Measurements from ENCODE around the gene TMEM255A. TPM values are rescaled to one million over a fixed set of nuclear protein-coding genes. Genes with fewer than 3 reads are reported as not detected.

The TMEM255A gene
- total and polyA plus RNA-seq, 2 of the 13 experiments (the other 11 are each of a cell fraction or from before 2014, with no cell fraction given) = 0.13 to 0.40 TPM

- TF ChIP-seq DZIP1 (CRISPR knock-in tag; IDR thresholded peaks at IDR 0.05) = no peak
- TF ChIP-seq, protein P1, sequence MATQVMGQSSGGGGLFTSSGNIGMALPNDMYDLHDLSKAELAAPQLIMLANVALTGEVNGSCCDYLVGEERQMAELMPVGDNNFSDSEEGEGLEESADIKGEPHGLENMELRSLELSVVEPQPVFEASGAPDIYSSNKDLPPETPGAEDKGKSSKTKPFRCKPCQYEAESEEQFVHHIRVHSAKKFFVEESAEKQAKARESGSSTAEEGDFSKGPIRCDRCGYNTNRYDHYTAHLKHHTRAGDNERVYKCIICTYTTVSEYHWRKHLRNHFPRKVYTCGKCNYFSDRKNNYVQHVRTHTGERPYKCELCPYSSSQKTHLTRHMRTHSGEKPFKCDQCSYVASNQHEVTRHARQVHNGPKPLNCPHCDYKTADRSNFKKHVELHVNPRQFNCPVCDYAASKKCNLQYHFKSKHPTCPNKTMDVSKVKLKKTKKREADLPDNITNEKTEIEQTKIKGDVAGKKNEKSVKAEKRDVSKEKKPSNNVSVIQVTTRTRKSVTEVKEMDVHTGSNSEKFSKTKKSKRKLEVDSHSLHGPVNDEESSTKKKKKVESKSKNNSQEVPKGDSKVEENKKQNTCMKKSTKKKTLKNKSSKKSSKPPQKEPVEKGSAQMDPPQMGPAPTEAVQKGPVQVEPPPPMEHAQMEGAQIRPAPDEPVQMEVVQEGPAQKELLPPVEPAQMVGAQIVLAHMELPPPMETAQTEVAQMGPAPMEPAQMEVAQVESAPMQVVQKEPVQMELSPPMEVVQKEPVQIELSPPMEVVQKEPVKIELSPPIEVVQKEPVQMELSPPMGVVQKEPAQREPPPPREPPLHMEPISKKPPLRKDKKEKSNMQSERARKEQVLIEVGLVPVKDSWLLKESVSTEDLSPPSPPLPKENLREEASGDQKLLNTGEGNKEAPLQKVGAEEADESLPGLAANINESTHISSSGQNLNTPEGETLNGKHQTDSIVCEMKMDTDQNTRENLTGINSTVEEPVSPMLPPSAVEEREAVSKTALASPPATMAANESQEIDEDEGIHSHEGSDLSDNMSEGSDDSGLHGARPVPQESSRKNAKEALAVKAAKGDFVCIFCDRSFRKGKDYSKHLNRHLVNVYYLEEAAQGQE (IDR thresholded peaks at IDR 0.05; ENCODE audit: borderline replicate concordance in 1 of 2, low read depth in 1 of 2, low read length in 2 of 2) = no peak
- TF ChIP-seq ZNF713 (CRISPR knock-in tag; IDR thresholded peaks at IDR 0.05) = no peak
- TF ChIP-seq NR3C1 (CRISPR knock-in tag; IDR thresholded peaks at IDR 0.05) = no peak
- TF ChIP-seq ZBTB21 (CRISPR knock-in tag; IDR thresholded peaks at IDR 0.05) = no peak
- TF ChIP-seq ZBTB49 (CRISPR knock-in tag; IDR thresholded peaks at IDR 0.05; ENCODE audit: borderline replicate concordance) = no peak
- no peak for TF ChIP-seq SRSF9 (IDR thresholded peaks at IDR 0.05; ENCODE audit: borderline replicate concordance, insufficient read depth, low read depth, low read length, poor library complexity, severe bottlenecking)
- TF ChIP-seq XRCC5 (optimal IDR thresholded peaks at IDR 0.05; ENCODE audit: low read length) = peak; percentile 71
- TF ChIP-seq KMT2B (CRISPR knock-in tag; IDR thresholded peaks at IDR 0.05) = peak; percentile 77
- no peak for TF ChIP-seq MLLT10 (CRISPR knock-in tag; IDR thresholded peaks at IDR 0.05)
- peak; percentile 72 for TF ChIP-seq MAX (IDR thresholded peaks at IDR 0.05)
- no peak for TF ChIP-seq REXO4 (CRISPR knock-in tag; IDR thresholded peaks at IDR 0.05; ENCODE audit: borderline replicate concordance)
- no peak for TF ChIP-seq EHMT2 (IDR thresholded peaks at IDR 0.05; ENCODE audit: borderline replicate concordance, low read depth, low read length)
- TF ChIP-seq, protein P2, sequence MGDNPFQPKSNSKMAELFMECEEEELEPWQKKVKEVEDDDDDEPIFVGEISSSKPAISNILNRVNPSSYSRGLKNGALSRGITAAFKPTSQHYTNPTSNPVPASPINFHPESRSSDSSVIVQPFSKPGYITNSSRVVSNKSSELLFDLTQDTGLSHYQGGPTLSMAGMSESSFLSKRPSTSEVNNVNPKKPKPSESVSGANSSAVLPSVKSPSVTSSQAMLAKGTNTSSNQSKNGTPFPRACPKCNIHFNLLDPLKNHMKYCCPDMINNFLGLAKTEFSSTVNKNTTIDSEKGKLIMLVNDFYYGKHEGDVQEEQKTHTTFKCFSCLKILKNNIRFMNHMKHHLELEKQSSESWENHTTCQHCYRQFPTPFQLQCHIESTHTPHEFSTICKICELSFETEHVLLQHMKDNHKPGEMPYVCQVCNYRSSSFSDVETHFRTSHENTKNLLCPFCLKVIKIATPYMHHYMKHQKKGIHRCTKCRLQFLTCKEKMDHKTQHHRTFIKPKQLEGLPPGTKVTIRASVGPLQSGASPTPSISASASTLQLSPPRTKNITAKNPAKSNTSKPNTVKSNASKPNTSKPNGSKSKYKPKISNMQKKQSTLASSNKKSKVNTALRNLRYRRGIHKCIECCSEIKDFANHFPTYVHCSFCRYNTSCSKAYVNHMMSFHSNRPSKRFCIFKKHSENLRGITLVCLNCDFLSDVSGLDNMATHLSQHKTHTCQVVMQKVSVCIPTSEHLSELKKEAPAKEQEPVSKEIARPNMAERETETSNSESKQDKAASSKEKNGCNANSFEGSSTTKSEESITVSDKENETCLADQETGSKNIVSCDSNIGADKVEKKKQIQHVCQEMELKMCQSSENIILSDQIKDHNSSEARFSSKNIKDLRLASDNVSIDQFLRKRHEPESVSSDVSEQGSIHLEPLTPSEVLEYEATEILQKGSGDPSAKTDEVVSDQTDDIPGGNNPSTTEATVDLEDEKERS (CRISPR knock-in tag; IDR thresholded peaks at IDR 0.05) = no peak
- TF ChIP-seq ZNF572 (CRISPR knock-in tag; IDR thresholded peaks at IDR 0.05) = no peak
- TF ChIP-seq FOXO1 (CRISPR knock-in tag; IDR thresholded peaks at IDR 0.05) = no peak
- peak; percentile 53; the same call in 1 of the 3 replicates for TF ChIP-seq MXI1 (IDR thresholded peaks at IDR 0.05; ENCODE audit: borderline replicate concordance, low read depth, low read length)
These were observed 60.6 kb downstream of the TMEM255A start, which contains the start of gene ZBTB33 (continued) for GRCh38 chrX:120250522-120251271.
